UCSD-AML1 (cell line): ENCODE measurements around the gene IGFBP7.

ENCODE experiments used
- DNase-seq: peaks from one replicate; lab custom pipeline; 2025; ENCODE audit not compliant: unreplicated experiment; lab: John Stamatoyannopoulos, UW

The IGFBP7 gene, protein sequence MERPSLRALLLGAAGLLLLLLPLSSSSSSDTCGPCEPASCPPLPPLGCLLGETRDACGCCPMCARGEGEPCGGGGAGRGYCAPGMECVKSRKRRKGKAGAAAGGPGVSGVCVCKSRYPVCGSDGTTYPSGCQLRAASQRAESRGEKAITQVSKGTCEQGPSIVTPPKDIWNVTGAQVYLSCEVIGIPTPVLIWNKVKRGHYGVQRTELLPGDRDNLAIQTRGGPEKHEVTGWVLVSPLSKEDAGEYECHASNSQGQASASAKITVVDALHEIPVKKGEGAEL

DNA sequence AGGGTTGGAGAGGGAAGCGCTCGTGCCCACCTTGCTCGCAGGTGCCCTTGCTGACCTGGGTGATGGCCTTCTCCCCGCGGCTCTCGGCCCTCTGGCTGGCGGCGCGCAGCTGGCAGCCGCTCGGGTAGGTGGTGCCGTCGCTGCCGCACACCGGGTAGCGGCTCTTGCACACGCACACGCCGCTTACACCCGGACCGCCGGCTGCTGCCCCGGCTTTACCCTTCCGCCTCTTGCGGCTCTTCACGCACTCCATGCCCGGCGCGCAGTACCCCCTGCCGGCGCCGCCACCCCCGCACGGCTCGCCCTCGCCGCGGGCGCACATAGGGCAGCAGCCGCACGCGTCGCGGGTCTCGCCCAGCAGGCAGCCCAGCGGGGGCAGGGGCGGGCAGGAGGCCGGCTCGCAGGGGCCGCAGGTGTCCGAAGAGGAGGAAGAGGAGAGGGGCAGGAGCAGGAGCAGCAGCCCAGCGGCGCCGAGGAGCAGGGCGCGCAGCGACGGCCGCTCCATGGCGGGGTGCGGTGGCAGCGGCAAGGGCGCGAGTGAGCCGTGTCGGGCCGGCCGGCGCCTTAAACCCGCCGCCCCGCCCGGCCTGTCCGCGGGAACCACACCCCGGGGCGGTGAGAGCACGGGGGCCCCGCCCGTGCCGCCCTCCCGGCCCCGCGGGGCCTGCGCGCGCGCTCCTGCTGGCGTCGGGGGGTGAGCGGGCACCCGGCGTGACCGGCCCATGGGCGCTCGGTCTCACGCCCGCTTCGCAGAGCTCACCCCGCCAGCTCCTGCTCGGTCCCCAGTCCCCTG, at the start of gene IGFBP7:
Gene IGFBP7 (minus strand): TSS at position 539 of the 793 bp plus-strand sequence. CDS start 34 bp downstream, at position 505.
- DNase-seq: no peak

DNA sequence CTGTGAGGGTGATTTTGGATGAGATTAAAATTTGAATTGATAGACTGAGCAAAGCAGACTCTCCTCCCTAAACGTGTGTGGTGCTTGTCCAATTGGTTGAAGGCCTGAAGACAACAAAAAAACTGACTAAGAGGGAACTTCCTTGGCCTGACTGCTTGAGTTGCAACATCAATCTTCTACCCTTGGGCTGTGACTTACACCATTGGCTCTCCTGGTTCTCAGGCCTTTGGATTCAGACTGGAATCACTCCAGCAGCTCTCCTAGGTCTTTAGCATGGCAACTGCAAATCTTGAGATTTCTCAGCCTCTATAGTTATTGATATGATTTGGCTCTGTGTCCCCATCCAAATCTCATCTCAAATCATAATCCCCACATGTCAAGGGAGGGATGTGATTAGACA, 49.7 kb upstream of the IGFBP7 start:
- no peak for DNase-seq

DNA sequence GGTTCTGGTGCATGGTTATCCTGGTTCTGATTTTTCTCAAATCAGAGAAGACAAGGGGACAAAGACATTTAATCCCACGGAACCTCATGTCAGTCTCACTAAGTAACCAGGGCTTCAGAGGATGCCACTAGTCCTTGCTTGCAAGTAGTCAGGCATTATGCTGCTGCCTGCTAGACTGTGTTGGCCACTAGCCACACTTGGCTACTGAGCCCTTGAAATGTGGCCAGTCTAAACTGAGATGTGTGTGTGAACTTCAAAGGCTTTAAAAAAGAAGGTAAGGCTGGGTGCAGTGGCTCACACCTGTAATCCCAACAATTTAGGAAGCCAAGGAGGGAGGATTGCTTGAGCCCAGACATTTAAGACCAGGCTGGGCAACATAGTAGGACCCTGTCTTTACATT, 48.6 kb upstream of the IGFBP7 start:
- DNase-seq: no peak

DNA sequence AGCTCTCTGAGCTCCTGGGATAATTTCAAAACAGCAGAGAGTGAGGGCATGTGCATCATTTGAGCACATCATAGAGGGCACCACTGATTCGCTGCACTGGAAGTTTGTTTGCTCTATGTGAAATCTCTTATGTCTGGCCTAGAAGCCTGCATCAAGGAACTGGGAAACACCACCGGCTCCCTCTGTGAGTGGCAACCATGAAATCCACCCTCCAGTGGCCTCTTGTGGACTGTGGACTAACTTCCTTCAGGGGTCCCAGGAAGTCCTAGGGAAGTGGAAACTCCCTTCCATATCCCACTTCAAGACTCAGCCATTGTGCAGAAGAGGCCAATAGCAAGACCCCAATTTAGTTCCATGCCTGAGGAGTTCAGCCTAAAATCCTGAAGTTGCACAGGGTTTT, 48.0 kb upstream of the IGFBP7 start:
- no peak for DNase-seq

DNA sequence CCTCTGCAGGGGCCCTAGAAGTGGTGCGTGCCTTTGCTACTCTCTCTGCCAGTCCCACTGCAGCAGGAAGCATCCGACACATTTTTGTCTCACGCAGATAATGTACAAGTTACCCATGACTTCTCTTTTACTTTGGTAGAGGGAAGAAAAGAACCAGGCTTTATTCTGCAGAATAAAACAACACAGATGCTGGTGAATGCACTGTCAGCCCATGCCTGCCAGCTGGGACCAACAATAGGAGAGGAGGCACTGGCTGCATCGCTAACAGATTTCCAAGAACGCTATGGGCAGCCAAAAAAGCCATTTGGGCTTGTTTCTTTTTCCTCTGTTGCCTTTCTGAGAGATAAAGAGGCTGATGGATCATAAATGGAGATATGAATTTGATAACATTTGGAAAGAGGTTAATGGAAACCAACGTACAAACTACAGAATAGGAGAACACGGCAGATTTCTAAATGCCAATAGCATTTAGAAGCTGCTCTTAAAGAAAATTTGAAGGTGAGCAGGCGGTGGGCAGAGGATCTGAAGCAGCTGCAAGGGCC, 47.5 kb upstream of the IGFBP7 start:
- no peak for DNase-seq

DNA sequence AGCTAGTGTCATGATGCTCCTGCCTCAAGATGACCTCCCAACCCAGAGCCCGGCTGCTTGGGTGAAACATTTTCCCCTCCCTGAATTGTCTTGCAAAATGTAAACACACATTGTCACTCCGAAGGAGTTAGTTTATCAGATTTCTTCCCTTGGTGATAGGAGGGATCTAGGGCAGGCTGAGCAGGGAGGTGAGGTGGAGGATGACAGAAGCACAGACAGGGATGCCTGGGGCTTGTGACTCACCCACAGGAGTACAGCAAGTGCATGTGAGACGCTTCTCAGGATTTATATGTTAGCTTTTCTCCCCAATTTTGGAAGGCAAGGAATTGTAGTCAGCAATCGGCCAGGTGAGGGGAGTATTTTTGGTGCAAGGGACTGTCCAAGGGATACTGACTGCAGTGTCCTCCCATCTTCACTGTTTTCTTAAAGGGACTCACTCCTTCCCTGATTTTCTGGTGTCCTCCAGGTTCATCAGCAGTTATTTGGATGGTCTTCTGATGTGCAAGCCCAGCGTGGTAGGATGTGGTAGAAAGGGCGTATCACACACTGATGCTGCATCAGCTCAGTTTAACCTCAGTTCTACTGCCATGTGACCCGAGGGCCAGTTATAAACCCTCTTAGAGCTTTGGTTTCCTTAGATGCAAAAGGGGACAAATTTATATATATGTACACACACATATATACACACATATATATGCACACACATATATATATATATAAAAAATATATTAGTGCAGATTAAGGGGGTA, 46.2 kb upstream of the IGFBP7 start:
- no peak for DNase-seq

DNA sequence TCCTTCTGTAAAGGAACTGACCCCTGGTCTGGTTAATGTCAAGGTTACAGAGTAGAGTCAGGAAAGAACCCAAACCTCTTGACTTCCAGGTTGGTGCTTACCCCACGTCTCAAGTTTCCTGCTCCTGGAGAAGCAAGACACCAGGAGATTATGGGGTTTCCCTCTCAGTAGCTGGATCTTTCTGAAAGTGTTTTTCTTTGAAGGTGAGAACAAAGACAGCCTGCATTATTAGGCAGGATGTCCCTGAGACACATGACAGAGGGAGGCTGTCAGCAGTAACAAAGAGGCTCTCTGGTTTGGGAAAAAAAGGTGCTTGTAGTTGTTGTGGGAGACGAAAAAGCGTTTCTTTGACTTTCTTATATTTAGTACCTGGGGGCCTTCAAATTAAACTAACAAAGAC, 44.7 kb upstream of the IGFBP7 start:
- DNase-seq: no peak

DNA sequence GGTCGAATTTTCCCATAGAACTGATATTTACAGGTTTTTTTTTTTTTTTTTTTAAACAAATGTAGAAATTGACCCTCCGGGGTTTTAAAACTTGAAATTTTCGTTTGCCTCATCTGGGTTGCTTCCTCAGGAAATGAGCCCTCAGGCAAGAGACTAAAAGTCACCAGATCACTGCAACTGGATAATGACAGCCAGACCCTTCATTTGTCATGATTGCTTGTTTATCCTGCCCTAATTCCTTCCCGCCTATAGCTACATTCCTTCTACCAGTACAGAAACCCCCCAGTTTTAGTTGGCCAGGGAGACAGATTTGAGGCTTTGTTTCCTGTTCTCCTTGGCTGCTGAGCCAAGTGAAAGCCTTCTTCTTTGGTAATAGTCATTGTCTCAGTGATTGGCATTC, 44.0 kb upstream of the IGFBP7 start:
- no peak for DNase-seq

DNA sequence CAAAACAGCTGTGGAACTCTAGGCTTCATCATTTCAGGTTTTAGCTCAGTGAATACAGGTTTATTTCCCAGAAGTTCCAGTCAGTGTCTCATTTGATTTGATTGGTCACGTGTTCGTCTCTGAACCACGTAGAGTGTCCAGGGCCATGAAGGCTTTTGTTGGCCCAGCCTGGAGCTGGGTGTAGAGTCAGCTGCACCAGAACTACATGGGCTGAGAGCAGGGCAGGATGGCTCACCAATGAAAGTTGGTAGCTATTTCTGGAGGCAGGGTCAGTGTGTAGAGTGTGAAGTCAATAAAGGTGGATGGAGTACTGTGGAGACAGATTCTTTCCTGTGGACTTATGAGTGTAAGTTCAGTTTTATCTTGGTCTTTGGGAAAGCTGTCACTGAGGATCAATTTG, 43.0 kb upstream of the IGFBP7 start:
- no peak for DNase-seq

DNA sequence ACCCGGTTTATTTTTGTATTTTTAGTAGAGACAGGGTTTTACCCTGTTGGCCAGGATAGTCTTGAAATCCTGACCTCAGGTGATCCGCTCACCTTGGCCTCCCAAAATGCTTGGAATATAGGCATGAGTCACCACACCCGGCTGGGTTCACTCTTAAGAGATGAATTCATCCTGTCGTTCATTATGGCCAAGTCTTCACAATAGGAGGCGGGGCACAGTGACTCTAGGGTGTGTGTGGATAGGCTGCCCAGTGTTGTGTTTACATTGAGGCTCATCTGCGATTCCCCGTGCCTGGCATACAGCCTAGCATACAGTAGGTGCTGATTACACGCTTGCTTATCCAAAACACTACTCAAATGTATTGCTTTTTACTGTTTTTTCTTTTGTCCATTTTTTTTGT, 41.3 kb upstream of the IGFBP7 start:
- DNase-seq: no peak

DNA sequence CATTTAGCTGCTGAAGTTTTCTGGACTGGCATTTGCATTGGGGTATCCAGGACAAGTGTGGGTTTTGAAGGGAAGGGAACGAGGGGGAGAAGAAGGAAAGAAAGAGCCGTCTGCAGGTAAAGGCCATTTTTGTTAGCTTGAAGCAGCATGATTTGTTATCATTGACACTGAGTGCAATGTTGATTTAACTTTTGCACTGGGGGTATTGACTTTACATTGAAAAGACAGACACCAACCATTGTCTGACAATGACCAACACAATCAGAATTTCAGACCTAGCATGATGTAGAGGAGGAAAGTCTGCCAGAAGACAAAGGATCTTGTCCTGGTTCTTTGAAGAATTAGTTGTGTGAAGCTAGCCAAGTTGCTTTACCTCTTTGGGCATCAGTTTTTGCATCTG, 39.6 kb upstream of the IGFBP7 start:
- no peak for DNase-seq

DNA sequence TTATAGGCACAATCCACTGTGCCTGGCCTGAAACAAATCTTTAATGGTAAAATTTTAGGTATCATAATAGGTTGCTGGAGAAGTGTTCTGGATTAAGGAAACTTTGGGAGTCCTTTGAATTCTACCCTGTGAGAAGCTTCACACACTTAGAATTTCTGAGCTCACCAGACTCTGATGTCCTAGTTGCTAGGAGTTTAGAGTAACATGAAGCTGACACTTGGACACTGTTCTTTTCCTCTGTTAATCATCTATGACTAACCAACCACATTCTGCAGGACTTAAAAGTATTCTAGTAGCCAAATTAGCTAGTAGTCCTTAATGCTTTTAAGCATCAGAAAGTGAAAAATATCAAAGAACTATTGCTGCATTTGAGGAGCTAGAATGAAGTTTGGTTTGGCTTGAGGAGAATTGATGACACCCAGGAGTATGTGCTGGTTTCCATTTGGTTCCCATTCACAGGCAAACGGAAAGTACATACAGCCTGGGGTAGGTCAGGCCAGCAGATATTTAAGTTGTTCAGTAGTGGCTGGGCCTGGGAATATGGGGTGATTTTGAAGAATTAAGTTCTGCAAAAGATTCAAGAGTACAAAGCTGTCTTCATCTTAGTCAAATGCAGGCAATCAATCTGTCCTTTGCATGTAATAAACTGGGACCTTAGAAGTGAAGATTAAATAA, 38.8 kb upstream of the IGFBP7 start:
- no peak for DNase-seq

DNA sequence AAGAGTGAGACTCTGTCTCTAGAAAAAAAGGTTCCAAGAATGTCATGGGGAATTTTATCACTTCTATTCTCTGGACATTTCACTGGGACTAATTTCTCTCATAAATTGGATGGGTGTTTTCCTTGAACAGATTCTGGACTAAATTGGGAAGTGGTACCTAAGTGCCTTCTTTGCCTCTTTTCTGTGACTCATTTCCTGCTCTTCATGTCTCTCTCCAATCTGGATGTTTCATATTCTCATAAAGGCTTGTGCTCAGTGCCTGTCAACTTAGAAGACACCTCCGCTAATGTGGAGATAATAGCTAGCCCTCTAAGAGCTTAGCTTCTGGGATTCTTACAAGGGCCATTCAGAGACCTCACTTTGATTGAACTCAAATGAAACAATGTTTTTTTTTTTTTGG, 38.0 kb upstream of the IGFBP7 start:
- no peak for DNase-seq

DNA sequence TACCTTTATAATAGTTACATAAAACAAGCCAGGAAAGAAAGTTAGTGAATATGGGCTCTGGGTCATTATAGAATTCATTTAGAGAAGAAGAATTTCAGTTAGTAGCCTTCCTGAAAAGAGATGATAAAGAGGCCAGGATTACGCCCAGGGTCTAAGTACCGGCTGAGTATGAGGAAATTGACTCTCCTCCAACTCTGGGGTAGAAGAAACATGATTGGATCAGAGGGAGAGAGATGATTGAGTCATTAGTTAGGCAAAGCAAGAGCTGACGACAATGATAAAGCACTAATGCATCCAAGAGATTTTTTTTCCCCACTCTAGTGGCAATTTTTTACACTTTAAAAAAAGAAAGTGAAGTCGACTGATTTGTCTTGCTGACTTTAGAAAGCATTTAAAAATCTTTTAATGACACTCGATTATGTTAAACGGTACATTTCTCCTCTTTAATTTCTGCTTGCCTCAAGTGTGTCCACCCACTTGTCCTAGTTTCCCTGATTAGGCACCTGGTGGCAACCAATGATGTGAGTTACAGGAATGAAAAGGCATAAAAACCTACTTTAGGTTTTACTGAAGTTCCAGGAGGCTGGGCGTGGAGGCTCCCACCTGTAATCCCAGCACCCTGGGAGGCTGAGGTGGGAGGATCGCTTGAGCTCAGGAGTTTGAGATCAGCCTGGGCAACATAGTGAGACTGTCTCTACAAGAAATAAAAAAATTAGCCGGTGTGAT, 37.3 kb upstream of the IGFBP7 start:
- no peak for DNase-seq

DNA sequence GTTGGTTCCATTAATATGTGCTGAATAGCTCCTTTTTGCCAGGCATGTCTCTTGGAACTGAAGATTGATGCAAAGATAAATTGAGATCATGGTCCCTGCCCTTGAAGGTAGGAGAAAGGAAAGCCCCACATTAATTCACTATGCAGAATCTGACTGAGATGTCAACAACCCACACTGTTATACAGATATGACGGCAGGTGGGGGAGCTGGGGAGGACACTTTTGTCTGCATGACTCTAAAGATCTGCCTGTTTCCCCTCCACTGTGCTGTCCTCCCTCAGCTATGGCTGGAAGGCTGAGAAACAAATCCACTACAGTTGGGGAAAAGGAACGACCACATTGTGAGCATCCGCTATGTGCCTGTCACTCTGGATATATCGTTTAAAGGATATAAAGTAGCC, 36.3 kb upstream of the IGFBP7 start:
- DNase-seq: no peak

DNA sequence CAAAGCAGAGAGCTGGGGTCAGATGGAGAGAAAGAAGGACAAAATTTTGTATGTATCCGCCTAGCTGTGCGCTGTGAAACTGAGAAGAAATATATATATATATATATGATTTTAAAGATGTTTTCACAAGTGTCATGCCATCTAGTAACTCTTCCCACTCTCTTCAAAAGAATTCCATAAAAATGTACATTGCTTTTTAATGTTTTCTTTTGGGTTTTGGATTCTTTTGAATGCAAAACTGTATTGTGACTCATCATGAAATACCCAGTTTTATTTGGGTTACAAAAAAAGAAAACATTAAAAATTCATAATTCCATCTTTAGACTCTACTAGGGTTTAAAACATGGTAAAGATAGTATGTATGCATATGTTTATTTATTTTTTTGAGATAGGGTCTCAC, 34.3 kb upstream of the IGFBP7 start:
- DNase-seq: no peak

DNA sequence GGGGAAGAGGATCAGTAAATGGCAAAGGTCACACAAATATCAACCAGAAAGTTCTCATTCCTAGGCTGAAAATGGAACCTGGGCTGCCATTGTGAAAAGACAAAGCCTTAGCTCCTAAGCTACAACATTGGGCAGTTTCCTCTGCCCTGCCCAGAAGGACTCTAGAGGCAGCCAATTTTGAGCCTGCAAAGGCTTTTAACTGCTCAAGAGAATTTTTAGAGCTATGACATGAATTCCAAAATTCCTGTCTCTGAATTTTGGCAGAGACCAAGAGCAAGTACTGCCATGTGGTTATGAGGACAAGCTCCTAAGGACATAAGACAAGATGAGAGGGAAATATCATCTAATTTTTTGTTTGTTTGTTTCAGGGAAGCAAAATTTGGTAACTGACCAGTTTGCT, 29.6 kb upstream of the IGFBP7 start:
- DNase-seq: no peak

DNA sequence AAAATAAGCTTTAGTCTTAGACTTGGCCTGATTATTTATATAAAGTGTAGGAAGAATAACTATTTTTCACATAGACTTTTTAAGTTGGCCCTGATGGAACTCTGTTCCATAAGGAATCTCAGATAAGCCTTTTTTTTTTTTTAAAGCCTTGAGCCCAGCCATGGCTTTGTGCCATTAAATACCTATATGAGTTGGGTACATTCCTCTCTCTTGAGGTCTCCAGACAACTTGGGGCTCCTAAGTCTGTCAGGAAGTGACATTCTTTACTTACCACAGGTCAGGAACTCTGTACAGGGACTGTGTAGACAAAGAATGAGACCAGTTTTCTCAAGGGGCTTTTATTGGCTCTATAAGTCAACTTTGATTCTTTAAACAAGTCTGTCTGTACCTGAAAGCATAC, 27.1 kb upstream of the IGFBP7 start:
- DNase-seq: no peak

DNA sequence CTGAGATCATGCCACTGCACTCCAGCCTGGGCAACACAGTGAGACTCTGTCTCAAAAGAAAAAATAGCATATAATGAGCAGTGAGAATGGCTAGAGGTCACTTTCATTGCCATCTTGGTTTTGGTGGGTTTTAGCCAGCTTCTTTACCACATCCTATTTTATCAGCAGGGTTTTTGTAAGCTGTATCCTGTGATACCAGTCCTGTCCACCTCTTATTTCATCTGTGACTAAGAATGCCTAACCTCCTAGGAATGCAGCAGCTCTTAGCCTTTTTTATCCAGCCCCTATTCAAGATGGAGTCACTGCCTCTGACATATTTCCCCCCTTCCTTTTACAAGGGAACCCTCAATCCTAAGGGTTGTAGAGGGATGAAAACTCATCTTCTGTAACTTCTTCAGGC, 26.1 kb upstream of the IGFBP7 start:
- no peak for DNase-seq

DNA sequence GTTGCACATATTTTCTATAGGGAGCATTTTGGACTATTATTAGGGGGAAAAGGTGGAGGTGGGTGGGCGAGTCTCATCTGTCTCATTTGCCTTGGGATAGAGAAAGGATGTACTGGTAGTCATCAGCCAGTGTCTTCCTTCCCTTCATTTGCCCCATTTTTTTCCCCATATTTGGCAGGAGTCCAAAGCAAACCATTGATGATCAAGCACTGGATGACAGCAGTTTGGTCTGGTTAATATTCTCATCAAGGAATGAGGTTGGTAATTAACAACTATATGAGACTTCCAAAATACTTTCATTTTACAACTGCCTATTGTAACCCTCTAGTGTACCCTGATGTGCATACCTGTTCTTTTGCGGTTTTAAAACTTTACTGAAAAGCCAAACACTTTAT, 22.6 kb upstream of the IGFBP7 start:
- no peak for DNase-seq
